HG02938 (cell line): ENCODE measurements around the gene PLXNA4.

Source experiments
- ATAC-seq: cut with Tn5 transposase; IDR thresholded peaks from one replicate; pipeline ENCODE4 v1.9.1; 2021; ENCODE audit warnings: mild to moderate bottlenecking, moderate library complexity; ENCODE audit not compliant: unreplicated experiment

Gene PLXNA4

DNA sequence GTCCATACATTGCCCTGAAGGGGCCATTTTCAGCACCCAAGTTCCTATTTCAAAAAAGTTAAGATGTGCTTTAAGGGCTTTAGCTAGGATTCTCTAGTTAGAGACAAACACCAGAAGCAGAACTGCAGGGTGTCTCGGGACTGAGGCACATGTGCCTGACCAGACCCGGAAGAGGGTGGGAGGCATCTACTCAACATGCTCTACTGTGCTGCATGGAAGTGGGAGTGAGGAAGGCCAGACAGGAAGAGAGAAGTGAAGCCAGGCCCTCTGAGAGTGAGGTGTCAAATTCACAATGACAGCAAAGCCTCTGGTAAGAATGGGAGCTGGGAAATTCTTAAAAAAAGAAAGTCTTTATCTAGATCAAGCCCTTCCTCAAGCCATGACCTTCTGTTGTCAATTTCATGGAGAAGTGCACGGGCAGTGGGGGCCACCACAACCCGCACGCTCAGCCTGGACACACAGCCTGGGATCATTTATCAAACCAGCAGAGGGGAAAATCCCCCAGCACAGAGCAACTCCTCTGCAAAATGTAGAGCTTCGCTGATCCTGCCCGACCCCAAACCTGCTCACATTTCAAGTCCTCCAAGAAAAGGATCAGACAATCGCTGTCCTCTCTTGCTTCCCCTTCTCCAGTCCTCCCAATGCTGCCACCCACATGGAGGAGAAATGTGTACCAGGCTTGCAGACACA, 38.7 kb downstream of the PLXNA4 start:
- ATAC-seq = no peak

DNA sequence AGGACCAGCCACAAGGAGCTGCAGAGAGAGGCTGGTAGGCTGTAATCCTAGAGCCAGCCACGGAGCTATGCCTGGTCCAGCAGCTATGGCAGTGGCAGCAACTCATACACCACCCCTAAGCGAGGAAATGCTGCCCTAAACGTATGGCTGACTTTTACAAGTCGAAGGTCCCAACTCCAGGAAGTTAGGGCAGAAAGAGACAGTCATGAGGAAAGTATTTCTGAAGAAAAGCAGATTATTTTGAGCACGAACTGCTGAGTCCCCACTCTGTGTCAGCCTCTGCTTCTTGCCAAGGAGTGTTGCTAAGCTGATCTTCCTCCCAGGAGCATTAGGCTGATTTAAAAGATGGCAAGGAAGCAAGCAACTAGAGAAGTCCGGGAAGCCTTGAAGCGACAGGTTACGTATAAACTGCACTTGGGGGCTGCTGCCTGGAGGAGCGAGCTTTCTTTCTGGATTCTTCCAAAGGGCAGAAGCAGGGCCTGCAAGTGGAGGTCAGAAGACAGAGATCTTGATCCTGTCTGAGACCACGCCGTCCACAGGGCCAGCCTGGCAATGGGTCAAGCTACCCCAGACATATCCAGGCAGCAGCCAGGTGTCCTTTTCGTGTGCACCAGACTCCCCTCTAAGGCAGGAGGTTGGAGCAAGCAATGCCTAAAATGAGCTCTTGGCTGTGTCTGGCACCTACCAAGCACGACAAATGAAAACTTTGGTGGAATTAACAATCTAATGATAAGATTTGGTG, 39.4 kb downstream of the PLXNA4 start:
- ATAC-seq = no peak

DNA sequence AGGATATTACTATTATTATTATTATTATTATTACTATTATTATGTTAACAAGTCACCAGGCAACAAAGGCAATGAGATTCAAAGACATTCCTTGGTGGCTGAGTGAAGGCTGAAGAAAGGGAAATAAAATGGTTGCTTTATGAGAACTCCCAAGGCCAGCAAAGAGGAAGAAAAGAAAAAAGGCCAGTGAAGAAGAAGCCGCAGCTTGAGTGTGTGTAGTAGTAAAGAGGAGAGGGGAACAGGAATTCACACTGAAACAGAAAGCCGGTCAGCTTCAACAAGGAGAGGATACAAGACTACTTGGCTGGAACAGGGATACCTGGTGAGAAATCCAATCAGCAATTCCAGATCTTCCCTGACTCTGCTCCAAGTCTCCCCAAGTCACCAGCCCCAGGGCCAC, 42.4 kb downstream of the PLXNA4 start:
- ATAC-seq = no peak

DNA sequence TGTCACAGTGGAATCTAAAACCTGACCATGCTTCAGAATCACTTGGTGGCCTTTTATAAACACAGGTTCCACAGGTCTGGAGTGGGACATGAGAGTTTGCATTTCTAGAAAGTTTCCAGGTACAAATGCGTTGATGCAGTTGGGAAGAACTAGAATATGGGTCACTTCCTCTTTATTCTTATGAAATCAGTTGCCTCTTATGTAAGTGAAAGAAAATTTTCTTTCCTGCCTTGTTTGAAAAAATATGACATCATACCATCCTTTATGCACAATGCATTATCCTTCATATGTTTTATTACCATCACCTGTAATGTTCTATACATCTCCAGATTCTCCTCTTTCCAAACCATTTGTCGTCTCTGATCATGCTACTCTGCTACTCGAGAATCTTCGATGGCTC, 44.0 kb downstream of the PLXNA4 start:
- no peak for ATAC-seq

DNA sequence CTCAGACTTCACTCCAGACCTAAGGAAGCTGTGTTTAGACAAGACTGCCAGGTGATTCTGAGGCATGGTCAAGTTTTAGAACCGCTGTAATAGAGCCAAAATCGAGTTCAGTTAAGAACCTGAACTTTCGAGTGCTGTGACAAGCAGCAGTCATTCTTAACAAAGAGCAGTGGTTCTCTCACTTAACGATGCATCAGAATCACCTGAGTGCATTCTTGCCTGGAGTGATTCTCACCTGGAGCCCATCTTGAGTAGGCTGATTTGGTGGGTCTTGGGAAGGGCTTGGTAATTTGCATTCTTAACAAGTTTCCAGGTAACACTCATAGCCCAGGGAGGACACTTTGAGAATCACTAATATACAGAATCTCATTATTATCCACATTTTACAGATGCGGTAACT, 44.7 kb downstream of the PLXNA4 start:
- ATAC-seq = no peak

DNA sequence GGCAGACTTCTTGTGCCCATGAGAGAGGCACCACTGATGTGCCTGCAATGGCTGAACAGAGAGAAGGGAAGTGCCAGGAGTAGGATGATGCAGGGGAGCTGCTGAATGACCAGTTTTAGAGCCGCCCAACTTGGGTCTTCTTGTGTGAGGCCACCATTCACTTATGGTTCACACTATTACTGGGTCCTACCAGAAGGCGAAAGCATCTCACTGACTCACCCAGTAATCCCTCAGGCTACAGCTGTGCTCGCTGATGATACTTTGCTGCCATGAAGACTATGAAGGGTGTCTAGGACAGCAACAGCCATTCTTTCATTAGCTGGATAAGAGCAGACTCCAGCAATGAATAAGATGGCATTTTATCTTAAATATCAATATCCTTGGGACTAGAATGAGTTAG, 47.6 kb downstream of the PLXNA4 start:
- ATAC-seq = no peak

DNA sequence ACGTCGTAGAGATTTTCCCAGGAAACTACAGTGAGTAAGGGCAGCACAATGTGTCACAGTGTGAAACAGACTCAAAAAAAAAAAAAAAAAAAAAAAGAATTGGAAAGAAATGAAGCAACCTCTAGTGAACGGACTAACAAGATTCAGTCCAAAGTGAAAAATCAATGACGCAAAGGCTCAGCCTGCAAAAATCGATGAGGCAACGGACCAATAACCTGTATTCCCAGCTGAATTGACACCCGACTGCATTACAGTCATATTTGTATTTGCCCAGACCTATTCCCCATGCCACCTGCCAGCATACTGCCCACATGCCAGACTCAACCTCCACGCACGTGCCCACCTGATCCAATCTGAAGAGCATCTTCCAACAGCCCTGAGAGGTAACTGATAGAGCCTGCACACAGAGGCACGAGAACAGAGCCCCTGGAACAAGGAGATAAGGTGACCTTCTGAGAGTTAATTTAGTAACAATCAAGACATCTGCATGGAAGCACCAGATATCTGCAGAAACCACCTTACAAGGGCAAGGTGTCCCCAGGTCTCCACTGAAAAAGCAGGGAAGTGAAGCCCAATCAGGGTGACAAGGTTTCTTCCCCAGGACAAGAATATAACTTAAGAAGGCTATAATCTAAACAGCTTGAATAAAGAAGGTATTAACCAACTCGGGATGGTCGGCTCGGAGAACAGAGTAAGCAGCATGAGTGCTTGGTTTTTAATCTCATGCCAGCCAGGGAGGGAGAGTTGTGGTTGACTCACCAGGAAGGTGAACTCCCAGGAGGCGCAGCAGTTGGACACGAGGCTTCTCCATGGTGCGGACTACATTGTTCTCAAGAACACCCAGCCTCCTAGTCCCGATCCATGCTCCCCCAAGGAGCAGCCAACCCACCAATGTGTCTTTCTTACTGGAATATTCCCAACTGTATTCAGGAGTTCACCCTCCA, 48.5 kb downstream of the PLXNA4 start:
- ATAC-seq = no peak

DNA sequence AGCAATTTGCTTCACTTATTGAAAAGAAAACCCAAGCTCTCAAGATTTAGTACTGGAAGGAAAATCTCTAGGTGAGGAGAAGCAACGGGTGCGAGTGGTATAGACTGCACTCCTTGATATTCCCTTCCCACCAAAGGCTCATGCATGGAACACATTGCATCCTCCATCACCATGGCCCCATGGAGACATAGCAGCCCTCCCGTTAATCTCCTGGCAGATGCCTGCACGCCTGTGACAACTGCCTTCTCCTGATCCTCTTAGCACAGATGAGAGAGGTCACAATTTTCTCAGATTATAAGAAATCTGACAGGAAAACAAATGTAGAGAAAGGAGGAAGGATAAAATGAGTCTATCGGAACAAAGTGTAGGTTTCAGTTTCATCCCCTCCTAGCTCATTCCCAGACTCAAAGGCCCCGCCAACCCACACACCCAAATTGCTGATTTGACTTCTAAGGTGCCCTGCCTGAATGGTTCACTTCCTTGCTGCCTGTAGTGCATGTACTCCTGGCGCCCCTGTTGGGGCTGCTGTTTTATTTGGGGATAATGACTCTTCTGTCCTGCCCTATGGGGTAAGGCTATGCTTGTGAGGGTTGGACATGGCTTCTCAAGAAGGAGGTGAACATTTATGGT, 50.0 kb downstream of the PLXNA4 start:
- no peak for ATAC-seq

DNA sequence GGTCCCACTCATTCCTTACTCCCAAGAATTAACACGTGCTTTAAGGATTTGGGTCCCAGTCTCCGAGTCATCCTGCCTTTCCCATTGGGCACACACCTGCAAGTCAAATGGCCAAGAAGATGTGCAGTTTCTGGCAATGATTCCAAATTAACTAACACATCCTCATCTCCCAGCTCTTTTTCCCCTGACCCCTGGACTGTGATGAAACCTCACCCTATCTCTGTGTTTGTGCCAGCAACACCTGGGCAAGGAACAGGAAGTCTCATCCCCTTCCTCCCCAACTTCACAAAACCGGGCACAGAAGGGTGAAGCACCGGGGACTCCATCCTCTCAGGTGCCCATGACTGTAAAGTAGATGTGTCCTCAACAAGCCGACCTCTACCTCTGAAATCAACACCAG, 54.8 kb downstream of the PLXNA4 start:
- no peak for ATAC-seq

DNA sequence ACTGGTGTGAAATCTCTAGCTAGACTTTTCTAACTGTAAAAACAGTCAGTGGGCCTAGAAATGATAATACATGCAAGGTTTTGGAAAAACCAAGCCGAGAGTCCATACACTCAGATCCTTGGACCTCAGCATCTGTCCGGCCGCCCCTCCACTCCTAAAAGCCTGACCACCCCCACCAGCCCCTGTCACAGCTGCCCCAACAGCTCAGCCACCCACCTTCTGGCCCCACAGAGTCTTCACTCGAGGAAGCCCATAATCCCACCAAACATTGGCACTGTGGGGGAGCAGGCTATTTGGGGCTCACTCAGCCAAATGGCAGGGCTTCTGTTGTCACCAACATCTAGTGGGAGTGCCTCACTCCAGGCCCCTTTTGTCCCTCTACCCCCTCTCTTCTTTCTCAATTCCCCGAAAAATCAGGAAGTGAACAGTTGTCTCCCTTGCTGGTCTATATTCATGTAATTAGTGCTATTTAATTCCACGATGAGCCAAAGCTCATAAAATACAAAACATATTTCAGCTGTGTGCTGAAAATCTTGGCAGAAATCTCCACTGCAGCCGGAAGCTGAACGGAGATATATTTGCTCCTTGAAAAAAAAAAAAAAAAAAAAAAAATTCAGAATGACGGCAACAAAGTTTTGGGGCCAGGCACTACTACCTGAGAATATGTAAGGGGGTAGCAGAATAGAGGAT, 55.5 kb downstream of the PLXNA4 start:
- no peak for ATAC-seq

DNA sequence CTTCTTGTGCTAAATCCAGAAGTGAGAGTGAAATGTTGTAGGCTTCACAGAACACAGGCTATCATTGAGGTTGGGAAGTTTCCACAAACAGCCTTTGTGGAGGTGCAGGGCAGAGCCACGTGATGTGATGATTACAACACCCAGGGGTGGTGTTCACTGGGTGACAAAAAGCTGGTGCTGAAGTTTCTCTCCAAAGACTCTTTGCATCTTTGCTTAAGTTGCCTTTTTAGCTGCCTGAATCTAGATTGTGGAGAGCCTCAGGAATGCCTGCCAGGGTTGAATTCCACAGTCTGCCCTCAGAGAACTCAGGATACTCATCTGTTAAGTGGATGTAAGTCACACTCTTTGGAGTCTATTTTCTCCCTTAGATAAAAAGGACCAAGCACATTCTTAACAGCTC, 56.3 kb downstream of the PLXNA4 start:
- no peak for ATAC-seq

DNA sequence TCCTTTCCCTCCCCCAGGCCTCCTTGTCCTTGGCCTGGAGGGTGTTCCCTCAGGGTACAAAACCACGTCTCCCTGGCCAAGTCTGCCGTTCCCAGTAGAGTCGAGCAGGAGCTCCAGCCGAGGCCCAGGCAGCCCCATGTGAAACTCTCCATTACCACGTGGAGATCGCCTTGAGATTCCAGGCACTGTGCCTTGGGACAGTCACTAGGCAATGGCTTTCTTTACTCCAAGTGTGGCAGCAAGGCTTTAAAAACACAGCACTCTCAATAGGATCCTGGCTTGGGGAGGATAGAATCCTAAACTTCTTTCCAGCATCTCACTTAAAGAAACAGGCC, 57.5 kb downstream of the PLXNA4 start:
- ATAC-seq = no peak

DNA sequence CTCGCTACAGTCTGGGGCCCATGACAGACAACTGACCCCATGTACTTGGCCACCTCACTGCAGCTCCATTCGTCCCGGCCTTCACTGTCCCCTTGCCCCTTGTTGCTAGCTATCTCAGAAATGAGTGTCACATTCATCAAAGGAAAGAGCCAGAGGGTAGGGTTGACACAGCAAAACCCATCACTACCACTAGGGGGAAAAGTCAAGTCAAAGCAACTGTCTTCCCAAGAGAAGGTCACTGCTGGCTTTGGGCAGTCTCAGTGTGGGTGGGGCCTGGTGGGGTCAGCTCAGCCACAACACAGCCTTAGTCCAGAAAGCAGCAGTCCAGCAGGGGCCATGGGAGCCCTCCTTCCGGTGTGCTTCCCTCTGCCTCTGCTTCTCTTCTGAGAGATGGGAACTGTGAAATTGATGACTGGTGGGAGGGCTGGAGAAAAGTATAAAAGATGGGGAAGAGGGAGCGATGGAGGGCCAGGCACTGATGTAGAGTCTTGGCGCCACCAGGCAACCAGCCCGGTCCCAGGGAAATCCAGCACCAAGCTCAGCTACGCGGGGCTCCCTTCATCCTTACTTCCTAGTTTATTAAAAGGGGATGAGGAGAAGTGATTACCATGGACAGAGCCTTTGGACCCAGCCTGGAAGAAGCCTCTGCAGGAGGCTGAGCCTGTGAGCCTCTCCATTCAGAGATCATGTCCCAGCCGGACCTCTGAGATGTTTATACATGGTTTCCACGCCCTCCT, 58.0 kb downstream of the PLXNA4 start:
- no peak for ATAC-seq

DNA sequence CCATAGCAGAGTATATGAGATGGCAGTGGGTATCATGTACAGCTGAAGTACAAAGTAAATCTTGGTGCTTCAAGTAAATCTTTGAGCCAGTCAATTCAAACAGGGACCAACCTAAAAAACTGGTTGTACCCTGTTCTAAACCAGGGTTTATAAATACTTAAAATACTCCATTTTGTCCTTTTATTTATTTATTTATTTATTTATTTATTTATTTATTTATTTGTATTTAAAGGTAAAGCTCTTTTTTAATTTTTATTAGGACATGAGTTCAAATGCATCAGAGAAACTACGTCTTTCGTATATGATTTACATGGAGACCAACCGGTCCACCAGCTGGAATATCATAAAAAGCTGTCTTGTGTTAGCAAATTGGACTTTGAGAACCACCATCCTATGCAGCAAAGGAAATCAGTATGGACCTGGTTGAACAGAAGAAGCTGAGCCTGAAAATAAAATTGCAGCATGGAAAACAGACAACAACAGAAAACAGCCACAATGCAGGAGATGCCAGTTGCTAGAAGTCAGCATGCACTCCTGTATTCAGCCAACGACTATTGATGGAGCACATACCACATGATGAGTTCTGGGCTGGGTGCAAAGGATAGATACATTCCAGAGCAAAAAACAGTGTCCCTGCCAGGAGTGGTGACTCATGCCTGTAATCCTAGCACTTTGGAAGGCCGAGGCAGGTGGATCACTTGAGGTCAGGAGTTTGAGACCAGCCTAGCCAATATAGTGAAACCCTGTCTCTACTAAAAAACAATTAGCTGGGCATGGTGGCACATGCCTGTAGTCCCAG, 60.0 kb downstream of the PLXNA4 start:
- no peak for ATAC-seq

DNA sequence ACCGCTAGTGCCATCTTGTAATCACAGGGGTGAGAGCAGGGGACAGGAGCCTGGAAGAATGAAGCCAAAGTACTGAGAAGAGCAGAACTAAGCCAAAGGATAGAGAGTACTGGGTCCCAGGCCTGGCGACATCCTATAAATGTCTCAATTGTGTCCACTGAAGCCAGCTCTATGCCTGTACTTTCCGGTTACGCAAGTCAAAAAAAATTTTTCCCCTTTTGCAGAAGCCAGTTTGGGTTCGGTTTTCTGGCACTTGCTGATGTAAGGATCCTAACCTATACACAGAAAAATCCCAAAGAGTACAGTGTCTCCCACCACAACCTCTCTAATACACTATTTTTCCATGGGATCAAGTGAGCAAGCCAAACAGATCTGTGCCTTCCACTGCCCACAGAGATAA, 61.1 kb downstream of the PLXNA4 start:
- ATAC-seq = no peak

DNA sequence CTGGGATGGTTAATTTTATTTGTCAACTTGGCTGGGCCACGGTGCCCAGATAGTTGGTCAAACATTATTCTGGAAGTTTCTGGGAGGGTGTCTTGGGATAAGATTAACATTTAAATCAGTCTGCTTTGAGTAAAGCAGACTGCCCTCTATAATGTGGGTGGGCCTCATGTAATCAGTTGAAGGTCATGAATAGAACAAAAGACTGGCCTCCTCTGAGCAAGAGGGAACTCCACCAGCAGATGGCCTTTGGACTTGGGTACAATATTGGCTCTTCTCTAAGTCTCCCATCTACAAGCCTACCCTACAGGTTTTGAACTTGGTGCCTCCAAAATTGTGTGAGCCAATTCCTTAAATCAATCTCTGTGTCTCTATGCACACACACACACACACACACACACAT, 61.8 kb downstream of the PLXNA4 start:
- no peak for ATAC-seq

DNA sequence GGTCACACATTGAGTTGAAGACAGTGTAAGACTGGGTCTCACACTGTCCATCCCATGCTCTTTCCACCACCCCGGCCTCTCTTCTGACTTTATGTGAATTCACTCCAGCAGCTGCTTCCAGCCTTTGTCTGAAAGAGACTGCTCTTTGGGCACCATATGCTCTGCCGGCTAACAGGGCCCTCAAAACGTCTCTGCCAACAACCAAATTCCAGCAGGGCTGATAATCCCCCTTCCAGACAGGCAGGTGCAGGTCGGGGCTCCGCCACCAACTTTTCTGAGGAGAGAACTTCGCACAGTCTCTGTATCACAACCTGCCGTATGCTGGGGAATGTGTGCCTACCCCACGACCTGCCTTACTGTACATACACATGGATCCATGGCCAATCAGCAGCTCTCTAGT, 64.3 kb downstream of the PLXNA4 start:
- no peak for ATAC-seq

DNA sequence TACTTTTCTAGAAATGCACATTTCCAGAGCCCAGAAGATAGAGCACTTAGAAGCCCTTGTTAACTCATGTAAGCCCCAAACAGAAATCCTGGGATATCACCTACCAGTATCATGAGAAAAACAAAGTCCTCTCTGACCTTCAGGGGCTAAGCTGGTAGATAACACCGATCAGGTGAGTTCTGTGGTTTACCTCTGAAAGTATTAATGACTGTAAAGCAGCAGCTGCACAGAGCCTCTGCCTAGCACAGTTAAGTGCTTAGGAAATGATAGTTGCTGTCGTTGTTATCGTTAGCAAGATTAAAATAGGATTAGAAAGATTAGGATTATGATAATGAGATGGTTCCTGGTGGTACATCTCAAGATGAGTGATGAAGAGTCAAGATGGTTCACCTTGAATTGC, 64.9 kb downstream of the PLXNA4 start:
- no peak for ATAC-seq

DNA sequence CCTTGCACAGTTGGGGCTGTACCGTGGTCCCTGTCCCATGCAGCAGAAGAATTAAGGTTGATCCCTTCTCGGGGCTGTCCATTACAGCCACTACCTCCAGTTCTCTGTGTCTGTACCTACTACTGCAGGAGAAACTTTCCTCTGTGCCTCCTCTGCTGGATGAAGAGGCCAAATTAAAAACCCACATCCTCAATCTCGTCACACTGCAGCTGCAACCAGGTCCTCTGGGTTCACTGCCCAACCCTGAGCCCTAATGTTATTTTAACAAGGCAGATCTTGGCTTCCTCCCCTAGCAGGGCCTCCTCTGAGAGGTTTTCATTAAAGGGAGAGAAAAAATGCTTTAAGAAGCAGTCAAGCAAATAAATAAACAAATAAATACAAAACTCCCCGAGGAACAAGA, 66.6 kb downstream of the PLXNA4 start:
- ATAC-seq = no peak
